ENCODE measurements around the gene PPA2.
"Not testable (repeated sequence)": the region's sequence is repeated elsewhere in the genome, so short reads cannot be mapped to it uniquely, and the experiment has no call there.

The PPA2 gene

DNA sequence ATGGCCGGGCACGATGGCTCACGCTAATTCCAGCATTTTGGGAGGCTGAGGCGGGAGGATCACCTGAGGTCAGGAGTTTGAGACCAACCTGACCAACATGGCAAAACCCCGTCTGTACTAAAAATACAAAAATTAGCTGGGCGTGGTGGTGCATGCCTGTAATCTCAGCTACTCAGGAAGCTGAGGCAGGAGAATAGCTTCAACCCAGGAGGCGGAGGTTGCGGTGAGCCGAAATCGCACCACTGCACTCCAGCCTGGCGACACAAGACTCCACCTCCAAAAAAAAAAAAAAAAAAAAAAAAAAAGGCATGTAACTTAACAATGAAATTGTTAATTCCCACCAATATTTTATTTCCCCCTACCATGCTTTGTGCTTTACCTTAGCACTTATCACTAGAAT lies 15.3 kb downstream of the PPA2 start:
- DNase-seq: not testable (repeated sequence)

GRCh38 chr4:105458001-105458400 lies 15.9 kb downstream of the PPA2 start:
- DNase-seq: no peak

GRCh38 chr4:105455998-105456397 lies 17.9 kb downstream of the PPA2 start:
- no peak for DNase-seq

DNA sequence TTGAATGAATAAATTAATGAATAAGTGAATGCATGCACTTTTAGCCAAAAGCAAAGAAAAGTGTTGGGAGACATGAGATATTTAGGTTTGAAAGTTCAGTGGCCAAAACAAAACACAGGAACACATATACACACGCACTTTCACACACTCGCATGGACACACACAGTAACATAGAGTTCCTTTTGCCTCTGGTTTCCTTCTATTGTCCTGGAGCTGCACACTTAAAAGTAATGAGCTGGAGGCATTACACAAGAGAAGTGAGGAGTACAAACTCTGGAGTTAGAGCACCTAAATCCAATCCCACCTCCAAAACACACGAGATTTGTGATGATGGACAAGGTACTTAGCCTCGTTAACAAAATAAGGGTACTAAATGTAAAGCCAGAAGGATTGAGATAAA lies 18.7 kb downstream of the PPA2 start:
- DNase-seq: no peak

DNA sequence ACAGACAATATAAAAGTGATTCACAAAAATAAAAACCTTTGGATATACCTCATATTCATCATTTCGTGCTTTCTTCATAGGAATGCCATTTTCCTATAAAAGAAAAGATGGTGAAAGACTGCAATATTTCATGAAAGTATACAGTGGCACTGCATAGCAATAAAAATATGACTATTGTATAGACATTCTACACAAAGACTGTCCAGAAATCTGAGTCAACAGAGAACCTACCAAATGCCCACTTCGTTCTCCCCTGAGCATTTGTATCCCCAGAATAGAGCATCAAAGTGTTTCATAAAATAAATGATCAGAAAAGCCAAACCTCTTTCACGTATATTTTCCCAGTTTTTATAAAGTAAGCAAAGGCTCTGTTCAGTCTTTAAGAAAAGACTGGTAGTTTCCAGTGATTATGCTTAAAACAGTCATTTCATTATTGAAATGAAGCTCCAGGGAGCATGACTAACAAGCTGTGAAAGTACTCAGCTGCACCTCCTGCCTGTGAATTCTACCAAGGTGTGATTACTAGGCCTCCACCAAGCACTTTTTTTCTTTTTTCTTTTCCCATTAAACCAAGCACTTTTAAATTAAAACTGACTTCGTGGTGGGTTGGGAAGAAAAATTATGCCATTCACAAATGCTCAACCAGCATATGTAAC lies 20.2 kb downstream of the PPA2 start:
- DNase-seq: no peak

DNA sequence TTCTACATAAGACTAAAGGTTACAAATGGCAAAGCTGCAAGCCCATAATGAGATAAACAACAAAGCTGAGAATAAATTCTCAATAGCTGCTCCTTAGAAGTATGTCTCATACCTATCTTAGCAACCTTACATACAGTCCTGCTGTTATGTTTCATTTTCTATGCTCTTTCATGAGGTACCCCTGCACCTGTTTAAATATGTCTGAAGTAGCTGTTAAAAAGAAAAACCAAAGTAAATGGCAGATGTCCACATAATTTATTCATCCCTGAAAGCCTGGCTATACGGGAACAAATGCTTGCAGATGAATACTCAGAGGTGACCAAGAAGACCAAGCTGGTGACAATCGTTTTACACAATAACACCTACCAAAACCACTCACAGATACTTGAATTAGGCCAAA lies 22.5 kb downstream of the PPA2 start:
- DNase-seq: no peak

DNA sequence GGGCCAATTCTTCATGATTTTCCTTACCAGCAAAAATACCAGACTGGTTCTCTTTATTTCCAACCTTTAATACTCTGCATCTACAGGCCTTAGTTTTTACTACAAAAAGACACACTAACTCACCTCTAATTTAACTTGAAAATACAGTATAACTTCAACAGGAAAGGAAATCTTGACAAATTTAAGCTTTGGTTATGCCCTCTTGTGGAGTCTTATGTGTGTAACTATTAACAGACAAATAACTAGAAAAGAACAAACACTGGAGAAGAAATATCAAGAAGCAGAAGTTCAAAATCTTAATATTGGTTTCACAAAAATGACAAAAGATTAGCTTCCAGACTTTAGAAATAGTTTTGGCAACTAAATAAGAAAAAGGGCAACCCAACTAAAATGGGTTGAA lies 33.0 kb downstream of the PPA2 start:
- no peak for DNase-seq

DNA sequence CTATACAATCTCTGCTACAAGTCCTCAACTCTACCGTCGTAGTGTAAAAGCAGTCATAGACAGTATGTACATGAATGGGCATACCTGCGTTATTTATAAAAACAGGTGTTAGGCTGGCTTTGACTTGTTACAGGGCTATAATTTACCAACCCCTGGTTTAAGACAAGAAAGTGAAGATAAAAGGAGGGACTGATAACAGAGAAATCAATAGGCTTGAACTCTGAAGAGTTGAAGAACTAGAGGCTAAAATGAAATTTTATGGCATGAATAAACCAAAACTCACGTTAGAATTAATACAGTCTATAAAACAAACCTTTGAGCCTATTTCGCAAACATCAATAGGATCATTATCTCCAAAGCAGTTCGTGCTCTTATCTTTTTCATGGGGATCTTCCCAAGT lies 36.2 kb downstream of the PPA2 start:
- no peak for DNase-seq

DNA sequence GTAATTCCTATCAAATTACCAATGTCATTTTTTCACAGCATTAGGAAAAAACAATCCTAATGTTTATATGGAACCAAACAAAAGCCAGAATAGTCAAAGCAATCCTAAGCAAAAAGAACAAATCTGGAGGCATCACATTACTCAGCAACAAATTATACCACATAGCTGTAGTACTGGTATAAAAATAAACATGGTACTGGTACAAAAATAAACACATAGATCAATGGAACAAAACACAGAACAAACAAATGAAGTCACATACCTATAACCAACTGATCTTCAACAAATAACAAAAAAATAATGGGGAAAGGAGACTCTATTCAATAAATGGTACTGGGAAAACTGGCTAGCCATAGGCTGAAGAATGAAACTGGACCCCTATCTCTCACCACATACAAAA lies 37.4 kb downstream of the PPA2 start:
- DNase-seq: no peak

GRCh38 chr4:105434940-105435339 lies 38.9 kb downstream of the PPA2 start:
- no peak for DNase-seq

- no peak for DNase-seq
These were observed 40.4 kb downstream of the PPA2 start for GRCh38 chr4:105433421-105433820.

DNA sequence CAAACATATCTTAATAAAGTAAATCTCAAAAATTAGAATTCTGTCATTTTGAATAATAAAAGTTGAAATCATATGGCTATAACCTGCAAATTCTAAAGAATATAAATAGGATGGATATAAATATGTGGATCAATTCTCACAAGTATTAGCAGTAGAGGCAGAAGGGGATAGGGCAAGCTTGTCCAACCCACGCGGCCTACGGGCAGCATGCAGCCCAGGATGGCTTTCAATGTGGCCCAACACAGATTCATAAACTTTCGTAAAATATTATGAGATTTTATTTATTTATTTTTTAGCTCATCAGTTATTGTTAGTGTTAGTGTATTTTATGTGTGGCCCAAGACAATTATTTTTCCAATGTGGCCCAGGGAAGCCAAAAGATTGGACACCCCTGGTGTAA lies 41.4 kb downstream of the PPA2 start:
- DNase-seq: no peak

GRCh38 chr4:105430811-105431210 lies 43.1 kb downstream of the PPA2 start:
- DNase-seq: no peak

GRCh38 chr4:105426187-105426897 lies 47.5 kb downstream of the PPA2 start:
- no peak for DNase-seq

- DNase-seq: no peak
These were observed 51.5 kb downstream of the PPA2 start for GRCh38 chr4:105422207-105422920.

DNA sequence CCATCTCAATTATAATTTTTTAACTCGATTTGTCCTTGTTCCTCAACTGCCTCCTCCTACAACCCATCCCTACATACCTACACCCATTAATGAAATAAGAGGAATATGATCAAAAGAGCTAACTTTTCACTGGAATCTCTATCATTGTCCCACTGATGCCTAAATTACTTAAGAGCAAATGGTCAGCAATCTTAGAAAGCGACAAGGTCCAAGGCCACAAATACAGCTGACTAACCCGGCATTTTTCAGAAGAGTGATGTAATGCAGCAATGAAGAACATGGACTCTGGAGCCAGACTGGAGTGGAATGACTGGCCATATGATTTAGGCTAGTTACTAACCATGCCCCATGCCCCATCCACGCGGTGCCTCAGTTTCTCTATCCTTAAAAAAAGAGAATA lies 56.2 kb downstream of the PPA2 start:
- no peak for DNase-seq

DNA sequence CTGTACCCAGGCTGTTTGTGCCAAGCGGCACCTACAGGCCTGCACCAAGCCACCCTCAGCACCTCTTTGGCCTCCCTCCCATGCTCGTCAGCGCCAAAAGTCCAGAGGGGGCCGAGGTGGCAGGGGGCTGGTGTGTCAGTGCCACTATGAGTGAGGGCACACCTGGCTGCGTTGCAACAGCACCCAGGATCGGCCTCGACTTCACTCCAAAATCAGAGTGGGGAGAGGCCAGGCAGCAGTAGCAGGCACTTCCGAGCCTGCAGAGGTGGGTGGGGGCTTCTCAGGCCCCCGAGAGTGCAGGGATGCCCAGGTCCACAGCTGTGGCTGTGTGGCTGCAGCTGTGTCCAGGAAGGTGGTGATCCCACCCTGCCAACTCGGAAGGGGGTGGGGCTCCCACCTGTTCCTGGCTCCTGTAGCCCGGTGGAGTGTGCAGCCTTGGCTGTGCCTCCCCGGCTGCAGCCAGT lies 58.5 kb downstream of the PPA2 start:
- DNase-seq: no peak

GRCh38 chr4:105414316-105414715 lies 59.5 kb downstream of the PPA2 start:
- no peak for DNase-seq

DNA sequence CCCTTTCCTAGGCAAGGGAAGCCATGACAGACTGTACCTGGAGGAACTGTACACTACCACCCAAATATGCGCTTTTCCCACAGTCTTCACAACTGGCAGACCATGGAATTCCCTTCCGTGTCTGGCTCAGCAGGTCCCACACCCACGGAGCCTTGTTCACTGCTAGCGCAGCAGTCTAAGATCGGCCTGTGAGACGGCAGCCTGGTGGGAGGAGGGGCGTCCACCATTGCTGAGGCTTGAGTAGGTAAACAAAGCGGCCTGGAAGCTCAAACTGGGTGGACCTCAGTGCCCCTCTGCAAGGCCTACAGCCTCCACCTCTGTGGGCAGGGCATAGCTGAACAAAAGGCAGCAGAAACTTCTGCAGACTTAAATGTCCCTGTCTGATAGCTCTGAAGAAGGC lies 64.7 kb downstream of the PPA2 start:
- not testable (repeated sequence) for DNase-seq

DNA sequence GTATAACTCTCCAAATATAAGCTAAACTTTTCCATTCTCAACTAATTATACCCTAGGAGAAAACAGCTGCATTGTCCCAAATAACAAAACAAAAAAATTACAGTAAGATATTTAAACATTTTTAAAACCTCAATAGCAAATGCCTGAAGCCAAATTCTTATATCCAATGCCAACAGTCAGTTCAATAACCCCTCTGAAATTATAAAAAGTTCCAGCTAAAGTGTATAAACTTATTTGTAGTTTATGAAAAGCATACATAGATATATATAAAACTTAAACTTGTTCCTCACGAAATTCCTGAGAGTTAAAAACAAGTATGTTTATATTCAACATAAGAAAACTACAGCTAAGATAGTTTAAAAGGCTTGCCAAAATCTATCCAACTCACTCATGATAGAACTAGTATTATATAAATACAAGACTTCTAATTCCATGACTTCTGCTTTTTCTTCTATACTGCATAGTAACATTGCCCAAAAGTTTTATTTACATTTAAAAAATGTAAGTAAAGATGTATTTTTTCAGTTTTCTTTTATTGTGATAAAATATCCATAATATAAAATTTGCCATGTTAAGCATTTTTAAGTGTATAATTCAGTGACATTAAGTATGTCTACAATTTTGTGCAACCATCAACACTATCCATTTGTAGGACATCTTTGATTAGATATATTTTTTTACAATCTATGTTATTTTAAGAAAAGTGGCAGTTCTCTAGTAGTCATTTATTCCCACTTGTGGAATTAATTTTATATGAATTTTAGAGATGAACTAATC lies 72.8 kb downstream of the PPA2 start:
- DNase-seq: no peak

DNA sequence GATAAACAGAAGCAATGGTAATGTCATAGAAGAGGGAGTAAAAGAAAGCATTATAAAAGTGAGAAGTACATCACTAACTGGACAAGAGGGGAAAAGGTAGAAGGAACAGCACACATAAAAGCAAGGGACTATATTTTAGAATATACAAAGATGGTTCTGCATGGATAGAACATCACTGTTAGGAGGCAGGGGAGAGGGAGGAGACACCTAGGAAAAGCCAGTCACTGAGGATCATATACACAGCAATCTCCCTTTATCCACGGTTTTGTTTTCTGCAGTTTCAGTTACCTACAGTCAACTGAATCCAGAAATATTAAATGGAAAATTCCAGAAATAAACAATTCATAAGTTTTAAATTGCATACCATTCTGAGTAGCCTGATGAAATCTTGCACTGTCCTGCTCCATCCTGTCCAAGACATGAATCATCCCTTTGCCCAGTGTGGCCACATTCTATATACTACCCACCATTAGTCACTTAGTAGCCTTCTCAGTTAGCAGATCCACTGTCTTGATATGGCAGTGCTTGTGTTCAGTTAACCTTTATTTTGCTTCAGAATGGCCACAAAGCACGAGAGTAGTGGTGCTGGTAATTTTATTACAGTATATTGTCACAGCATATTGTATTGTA lies 74.2 kb downstream of the PPA2 start:
- no peak for DNase-seq

DNA sequence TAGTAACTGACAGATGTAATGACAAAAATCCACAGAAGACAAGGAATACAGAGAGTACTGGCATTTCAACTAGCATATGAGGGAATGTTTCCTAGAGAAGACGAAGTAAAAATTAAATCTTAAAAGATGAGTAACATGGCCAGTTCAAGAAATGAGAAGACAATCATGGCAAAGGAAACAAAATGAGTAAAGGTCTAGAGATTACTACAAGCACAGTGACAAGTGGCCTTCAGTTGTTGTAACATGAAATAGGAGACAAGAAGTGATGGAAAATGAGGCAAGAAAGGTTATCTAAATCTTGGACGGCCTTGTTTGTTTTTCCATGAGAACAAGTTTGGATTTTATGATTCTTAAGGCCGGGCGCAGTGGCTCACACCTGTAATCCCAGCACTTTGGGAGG lies 81.0 kb downstream of the PPA2 start:
- DNase-seq: no peak

DNA sequence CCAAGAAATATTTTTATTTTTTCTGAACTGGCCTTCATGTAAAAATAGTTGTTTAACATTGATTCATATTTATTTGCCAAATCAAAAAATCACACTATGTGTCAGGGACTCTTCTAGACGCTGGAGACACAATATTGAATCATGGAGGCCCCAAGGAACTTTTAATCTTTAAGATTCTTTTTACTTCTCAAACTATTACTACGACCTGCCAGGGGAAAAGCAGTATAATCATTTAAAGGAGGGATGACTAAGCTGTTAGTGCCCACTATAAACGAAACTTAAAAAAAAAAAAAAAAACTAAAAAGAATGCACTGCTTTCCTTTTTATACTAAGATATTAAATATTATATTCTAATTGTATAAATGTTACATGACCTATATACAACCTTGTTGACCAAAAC lies 84.7 kb downstream of the PPA2 start:
- DNase-seq: no peak

Data from NCI-H526 (cell line).